PFSK-1 (cell line): ENCODE results near the gene PRKAB2.

Source experiments
- FOXP2 ChIP-seq: optimal IDR thresholded peaks from 2 replicates; pipeline ENCODE3; 2011; ENCODE audit warnings: borderline replicate concordance, control low read depth, inconsistent platforms; ENCODE audit not compliant: insufficient read depth; ENCODE audit errors: extremely low read length, extremely low read depth
- POLR2AphosphoS5 ChIP-seq: IDR thresholded peaks from 2 replicates; pipeline ENCODE4 v1.6.1; 2012; ENCODE audit warnings: low read depth, mild to moderate bottlenecking, control low read depth, low read length, moderate library complexity
- REST ChIP-seq, 2 experiments: IDR thresholded peaks; 2 replicates each; pipeline versions ENCODE4 v1.6.1 to v1.8.0; 2011 to 2012; ENCODE audit warnings: low read depth in 2 of 2, low read length in 2 of 2, control low read depth in 1 of 2, inconsistent platforms in 1 of 2, mild to moderate bottlenecking in 1 of 2, moderate library complexity in 1 of 2; ENCODE audit not compliant: insufficient read depth in 1 of 2
- SIN3A ChIP-seq: IDR thresholded peaks from 2 replicates; pipeline ENCODE4 v1.6.1; 2012; ENCODE audit warnings: mild to moderate bottlenecking, low read length, moderate library complexity, borderline replicate concordance; ENCODE audit not compliant: insufficient read depth
- TAF1 ChIP-seq: IDR thresholded peaks from 2 replicates; pipeline ENCODE4 v1.6.1; 2012; ENCODE audit warnings: low read length, control low read depth, borderline replicate concordance; ENCODE audit not compliant: insufficient read depth

The PRKAB2 gene

GRCh38 chr1:147202576-147202975 is 30.3 kb upstream of the PRKAB2 start:
- no peak for TF ChIP-seq POLR2AphosphoS5
- TF ChIP-seq SIN3A = no peak
- TF ChIP-seq TAF1 = no peak
- TF ChIP-seq FOXP2 = no peak
- no peak for TF ChIP-seq REST (IDR thresholded peaks at IDR 0.05; ENCODE audit: insufficient read depth in 1 of 2, low read depth in 2 of 2, low read length in 2 of 2)

- no peak for TF ChIP-seq TAF1
- TF ChIP-seq FOXP2 = no peak
- no peak for TF ChIP-seq REST (IDR thresholded peaks at IDR 0.05; ENCODE audit: insufficient read depth in 1 of 2, low read depth in 2 of 2, low read length in 2 of 2)
- TF ChIP-seq SIN3A = no peak
- no peak for TF ChIP-seq POLR2AphosphoS5
Observed at GRCh38 chr1:147201786-147202185, 29.5 kb upstream of the PRKAB2 start.

GRCh38 chr1:147201276-147201675 is 29.0 kb upstream of the PRKAB2 start:
- no peak for TF ChIP-seq POLR2AphosphoS5
- no peak for TF ChIP-seq SIN3A
- TF ChIP-seq TAF1 = no peak
- TF ChIP-seq REST (IDR thresholded peaks at IDR 0.05; ENCODE audit: insufficient read depth in 1 of 2, low read depth in 2 of 2, low read length in 2 of 2) = no peak

GRCh38 chr1:147189514-147189913 is 17.2 kb upstream of the PRKAB2 start:
- no peak for TF ChIP-seq FOXP2
- TF ChIP-seq POLR2AphosphoS5 = no peak
- TF ChIP-seq TAF1 = no peak
- no peak for TF ChIP-seq REST (IDR thresholded peaks at IDR 0.05; ENCODE audit: insufficient read depth in 1 of 2, low read depth in 2 of 2, low read length in 2 of 2)

- TF ChIP-seq POLR2AphosphoS5 (no peak), TAF1 (no peak), REST (IDR thresholded peaks at IDR 0.05; ENCODE audit: insufficient read depth in 1 of 2, low read depth in 2 of 2, low read length in 2 of 2) (no peak), FOXP2 (no peak), SIN3A (no peak)
Observed at GRCh38 chr1:147185432-147185831, 13.2 kb upstream of the PRKAB2 start.
